Measurements from ENCODE around the gene RPL31. TPM values are rescaled to one million over a fixed set of nuclear protein-coding genes. Genes with fewer than 3 reads are reported as not detected.

Gene RPL31
- 2,474 TPM for polyA plus RNA-seq (2013, experiment 1 of 2)
- 2,537 TPM for polyA plus RNA-seq (2013, experiment 2 of 2)

GRCh38 chr2:101001691-101002561 lies at the start of gene RPL31:
Gene RPL31, plus strand, starts transcription at chr2:101002289. Its CDS starts 413 bp downstream, at chr2:101002702.
- H3K36me3 ChIP-seq (ENCODE audit: insufficient read depth, low read length): peaks cover 42% of the 10 kb centered on the region
- H3K4me1 ChIP-seq (ENCODE audit: insufficient read depth, low read length): peaks cover 12% of the 10 kb centered on the region; the same call in 1 of the 2 replicates
- H3K27me3 ChIP-seq (ENCODE audit: insufficient read depth, low read length): 0 out of 2 replicates have a peak, but pooled peaks cover 3% of the 10 kb centered on the region
- H3K9ac ChIP-seq (ENCODE audit: low read depth, low read length): peak within 1 kb of the TSS; percentile 98
- H3K4me3 ChIP-seq (ENCODE audit: low read length): peak within 1 kb of the TSS; percentile 78
- peak within 1 kb of the TSS; percentile 85 for H3K27ac ChIP-seq (ENCODE audit: low read depth, low read length)
- no peaks in the 10 kb centered on the region for H3K9me3 ChIP-seq (ENCODE audit: insufficient read depth, low read depth, low read length)
- WGBS: 10% methylated on average over 57 of the region's 59 CpGs

- Histone ChIP-seq H3K27me3 (ENCODE audit: insufficient read depth, low read length) (no peaks in the 10 kb centered on the region), H3K4me3 (ENCODE audit: low read length) (no peak overlapping the region), H3K9me3 (ENCODE audit: insufficient read depth, low read depth, low read length) (no peaks in the 10 kb centered on the region), H3K4me1 (ENCODE audit: insufficient read depth, low read length) (peaks cover 15% of the 10 kb centered on the region), H3K9ac (ENCODE audit: low read depth, low read length) (no peak overlapping the region), H3K27ac (ENCODE audit: low read depth, low read length) (no peak overlapping the region), H3K36me3 (ENCODE audit: insufficient read depth, low read length) (no peaks in the 10 kb centered on the region)
- 91% methylated on average over 2 of the region's 2 CpGs for WGBS
Measured at GRCh38 chr2:100952512-100952911, 49.6 kb upstream of the RPL31 start.

GRCh38 chr2:100953406-100954043 lies 48.6 kb upstream of the RPL31 start:
- H3K27ac ChIP-seq (ENCODE audit: low read depth, low read length): no peak overlapping the region
- H3K9me3 ChIP-seq (ENCODE audit: insufficient read depth, low read depth, low read length): no peaks in the 10 kb centered on the region
- H3K36me3 ChIP-seq (ENCODE audit: insufficient read depth, low read length): no peaks in the 10 kb centered on the region
- no peak overlapping the region for H3K9ac ChIP-seq (ENCODE audit: low read depth, low read length)
- WGBS: 94% methylated on average over 9 of the region's 11 CpGs
- peaks cover 15% of the 10 kb centered on the region for H3K4me1 ChIP-seq (ENCODE audit: insufficient read depth, low read length)
- no peaks in the 10 kb centered on the region for H3K27me3 ChIP-seq (ENCODE audit: insufficient read depth, low read length)
- H3K4me3 ChIP-seq (ENCODE audit: low read length): no peak overlapping the region

GRCh38 chr2:100954044-100954420 lies 48.1 kb upstream of the RPL31 start:
- WGBS: 89% methylated on average over 6 of the region's 6 CpGs
- H3K4me3 ChIP-seq (ENCODE audit: low read length): no peak overlapping the region

GRCh38 chr2:100955226-100955625 lies 46.9 kb upstream of the RPL31 start:
- H3K27me3 ChIP-seq (ENCODE audit: insufficient read depth, low read length): no peaks in the 10 kb centered on the region
- no peak overlapping the region for H3K4me3 ChIP-seq (ENCODE audit: low read length)
- no peak overlapping the region for H3K27ac ChIP-seq (ENCODE audit: low read depth, low read length)
- peaks cover 3% of the 10 kb centered on the region; the same call in 1 of the 2 replicates for H3K4me1 ChIP-seq (ENCODE audit: insufficient read depth, low read length)
- H3K36me3 ChIP-seq (ENCODE audit: insufficient read depth, low read length): no peaks in the 10 kb centered on the region
- 91% methylated on average over 4 of the region's 4 CpGs for WGBS
- H3K9me3 ChIP-seq (ENCODE audit: insufficient read depth, low read depth, low read length): no peaks in the 10 kb centered on the region
- no peak overlapping the region for H3K9ac ChIP-seq (ENCODE audit: low read depth, low read length)

More at GRCh38 chr2:100954044-100954420, 48.1 kb upstream of the RPL31 start:
- Histone ChIP-seq H3K4me1 (ENCODE audit: insufficient read depth, low read length) (peaks cover 15% of the 10 kb centered on the region), H3K27ac (ENCODE audit: low read depth, low read length) (no peak overlapping the region), H3K9ac (ENCODE audit: low read depth, low read length) (no peak overlapping the region), H3K36me3 (ENCODE audit: insufficient read depth, low read length) (no peaks in the 10 kb centered on the region), H3K9me3 (ENCODE audit: insufficient read depth, low read depth, low read length) (no peaks in the 10 kb centered on the region), H3K27me3 (ENCODE audit: insufficient read depth, low read length) (no peaks in the 10 kb centered on the region)

- no peak overlapping the region for H3K4me3 ChIP-seq (ENCODE audit: low read length)
- no peaks in the 10 kb centered on the region for H3K27me3 ChIP-seq (ENCODE audit: insufficient read depth, low read length)
- H3K36me3 ChIP-seq (ENCODE audit: insufficient read depth, low read length): no peaks in the 10 kb centered on the region
- no peaks in the 10 kb centered on the region for H3K4me1 ChIP-seq (ENCODE audit: insufficient read depth, low read length)
- no peaks in the 10 kb centered on the region for H3K9me3 ChIP-seq (ENCODE audit: insufficient read depth, low read depth, low read length)
- H3K9ac ChIP-seq (ENCODE audit: low read depth, low read length): no peak overlapping the region
- no peak overlapping the region for H3K27ac ChIP-seq (ENCODE audit: low read depth, low read length)
- 92% methylated on average over 5 of the region's 5 CpGs for WGBS
Measured at GRCh38 chr2:100956081-100956480, 46.0 kb upstream of the RPL31 start.

- Histone ChIP-seq H3K9me3 (ENCODE audit: insufficient read depth, low read depth, low read length) (no peaks in the 10 kb centered on the region), H3K36me3 (ENCODE audit: insufficient read depth, low read length) (no peaks in the 10 kb centered on the region), H3K4me3 (ENCODE audit: low read length) (no peak overlapping the region), H3K27me3 (ENCODE audit: insufficient read depth, low read length) (no peaks in the 10 kb centered on the region), H3K4me1 (ENCODE audit: insufficient read depth, low read length) (no peaks in the 10 kb centered on the region), H3K27ac (ENCODE audit: low read depth, low read length) (no peak overlapping the region), H3K9ac (ENCODE audit: low read depth, low read length) (no peak overlapping the region)
- 92% methylated on average over 16 of the region's 16 CpGs for WGBS
Measured at GRCh38 chr2:100957996-100958653, 44.0 kb upstream of the RPL31 start.

- Histone ChIP-seq H3K27ac (ENCODE audit: low read depth, low read length) (no peak overlapping the region), H3K9ac (ENCODE audit: low read depth, low read length) (no peak overlapping the region)
Measured at GRCh38 chr2:100959225-100959880, 42.7 kb upstream of the RPL31 start.

GRCh38 chr2:100960688-100961087 lies 41.4 kb upstream of the RPL31 start:
- H3K36me3 ChIP-seq (ENCODE audit: insufficient read depth, low read length): no peaks in the 10 kb centered on the region
- H3K9me3 ChIP-seq (ENCODE audit: insufficient read depth, low read depth, low read length): no peaks in the 10 kb centered on the region
- H3K27me3 ChIP-seq (ENCODE audit: insufficient read depth, low read length): no peaks in the 10 kb centered on the region
- no peak overlapping the region for H3K27ac ChIP-seq (ENCODE audit: low read depth, low read length)
- 94% methylated on average over 4 of the region's 4 CpGs for WGBS
- H3K4me1 ChIP-seq (ENCODE audit: insufficient read depth, low read length): no peaks in the 10 kb centered on the region
- H3K9ac ChIP-seq (ENCODE audit: low read depth, low read length): no peak overlapping the region
- H3K4me3 ChIP-seq (ENCODE audit: low read length): no peak overlapping the region

More at GRCh38 chr2:100959225-100959880, 42.7 kb upstream of the RPL31 start:
- no peaks in the 10 kb centered on the region for H3K9me3 ChIP-seq (ENCODE audit: insufficient read depth, low read depth, low read length)
- H3K27me3 ChIP-seq (ENCODE audit: insufficient read depth, low read length): no peaks in the 10 kb centered on the region
- no peak overlapping the region for H3K4me3 ChIP-seq (ENCODE audit: low read length)
- 97% methylated on average over 6 of the region's 6 CpGs for WGBS
- no peaks in the 10 kb centered on the region for H3K36me3 ChIP-seq (ENCODE audit: insufficient read depth, low read length)
- no peaks in the 10 kb centered on the region for H3K4me1 ChIP-seq (ENCODE audit: insufficient read depth, low read length)

GRCh38 chr2:100962366-100963025 lies 39.6 kb upstream of the RPL31 start:
- no peaks in the 10 kb centered on the region for H3K4me1 ChIP-seq (ENCODE audit: insufficient read depth, low read length)
- H3K36me3 ChIP-seq (ENCODE audit: insufficient read depth, low read length): no peaks in the 10 kb centered on the region
- no peak overlapping the region for H3K9ac ChIP-seq (ENCODE audit: low read depth, low read length)
- H3K27ac ChIP-seq (ENCODE audit: low read depth, low read length): no peak overlapping the region
- no peaks in the 10 kb centered on the region for H3K27me3 ChIP-seq (ENCODE audit: insufficient read depth, low read length)
- WGBS: 96% methylated on average over 12 of the region's 12 CpGs
- H3K9me3 ChIP-seq (ENCODE audit: insufficient read depth, low read depth, low read length): no peaks in the 10 kb centered on the region
- H3K4me3 ChIP-seq (ENCODE audit: low read length): no peak overlapping the region
